ENCODE data around the gene GNG3. TPM values are rescaled to one million over a fixed set of nuclear protein-coding genes. Genes with fewer than 3 reads are reported as not detected.

Gene GNG3
- total RNA-seq, 2 donors from 2014 or later: not detected

DNA sequence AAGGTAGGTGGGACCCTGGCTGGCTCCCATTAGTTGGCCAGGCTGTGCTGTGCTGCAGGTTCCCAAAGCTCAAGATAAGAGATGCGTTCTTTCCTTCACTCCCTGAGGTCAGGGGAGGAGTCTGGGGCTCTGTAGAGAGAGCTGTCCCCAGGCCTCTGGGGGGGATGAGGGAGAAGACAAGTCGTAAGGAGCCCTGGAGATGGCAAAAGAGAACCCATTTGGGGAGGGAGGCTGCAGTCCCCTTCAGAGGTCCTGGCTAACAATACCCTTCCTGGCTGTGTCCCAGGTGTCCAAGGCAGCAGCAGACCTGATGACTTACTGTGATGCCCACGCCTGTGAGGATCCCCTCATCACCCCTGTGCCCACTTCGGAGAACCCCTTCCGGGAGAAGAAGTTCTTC lies 916 bp downstream of the GNG3 start:
- 47% methylated on average over 5 of the region's 5 CpGs for WGBS
- intact Hi-C loops (cut with DNase I): loop anchor here (5.0 kb wide), 1 partner anchor 106 kb away; the partner anchor contains the start of gene MTA2
- Histone ChIP-seq H3K27me3 (replicated peaks; ENCODE audit: insufficient read depth) (no peaks in the 10 kb centered on the region), H3K27ac (peak overlapping the region; percentile 94 to 96), H3K4me3 (peak overlapping the region; percentile 35 to 50), H3K36me3 (no peaks in the 10 kb centered on the region), H3K4me1 (replicated peaks) (peaks cover 14% of the 10 kb centered on the region), H3K9me3 (no peaks in the 10 kb centered on the region)
- DNase-seq (ENCODE audit: low spot score): no peak
- TF ChIP-seq POLR2AphosphoS5 (IDR thresholded peaks at IDR 0.05): no peak
- TF ChIP-seq, protein P1, sequence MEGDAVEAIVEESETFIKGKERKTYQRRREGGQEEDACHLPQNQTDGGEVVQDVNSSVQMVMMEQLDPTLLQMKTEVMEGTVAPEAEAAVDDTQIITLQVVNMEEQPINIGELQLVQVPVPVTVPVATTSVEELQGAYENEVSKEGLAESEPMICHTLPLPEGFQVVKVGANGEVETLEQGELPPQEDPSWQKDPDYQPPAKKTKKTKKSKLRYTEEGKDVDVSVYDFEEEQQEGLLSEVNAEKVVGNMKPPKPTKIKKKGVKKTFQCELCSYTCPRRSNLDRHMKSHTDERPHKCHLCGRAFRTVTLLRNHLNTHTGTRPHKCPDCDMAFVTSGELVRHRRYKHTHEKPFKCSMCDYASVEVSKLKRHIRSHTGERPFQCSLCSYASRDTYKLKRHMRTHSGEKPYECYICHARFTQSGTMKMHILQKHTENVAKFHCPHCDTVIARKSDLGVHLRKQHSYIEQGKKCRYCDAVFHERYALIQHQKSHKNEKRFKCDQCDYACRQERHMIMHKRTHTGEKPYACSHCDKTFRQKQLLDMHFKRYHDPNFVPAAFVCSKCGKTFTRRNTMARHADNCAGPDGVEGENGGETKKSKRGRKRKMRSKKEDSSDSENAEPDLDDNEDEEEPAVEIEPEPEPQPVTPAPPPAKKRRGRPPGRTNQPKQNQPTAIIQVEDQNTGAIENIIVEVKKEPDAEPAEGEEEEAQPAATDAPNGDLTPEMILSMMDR (IDR thresholded peaks at IDR 0.05): no peak
- no peak for TF ChIP-seq POLR2A (IDR thresholded peaks at IDR 0.05)

DNA sequence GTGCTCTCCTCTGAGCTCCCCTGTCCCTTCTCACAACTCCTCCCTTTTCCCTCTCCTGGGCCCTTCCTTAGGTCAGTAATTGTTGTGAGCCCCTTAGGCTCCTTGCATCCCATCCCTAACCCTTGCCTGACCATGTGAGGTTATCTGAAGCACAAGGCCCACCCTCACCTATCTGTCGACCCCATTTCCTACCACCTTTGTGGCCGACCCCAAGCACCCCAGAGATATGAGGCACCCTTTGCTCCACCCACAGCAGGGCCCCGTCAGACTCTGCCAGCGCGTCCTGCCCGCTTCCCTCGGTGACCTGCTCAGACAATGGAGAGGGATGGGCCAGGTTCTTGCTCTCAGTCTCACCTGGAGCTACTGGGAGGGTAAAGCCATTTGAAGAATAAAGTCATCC lies 1.3 kb downstream of the GNG3 start:
- Histone ChIP-seq H3K27ac (peak overlapping the region; percentile 94 to 96), H3K4me1 (replicated peaks) (peaks cover 14% of the 10 kb centered on the region), H3K36me3 (peaks cover 0 to 2% of the 10 kb centered on the region in 2 donors), H3K27me3 (replicated peaks; ENCODE audit: insufficient read depth) (no peaks in the 10 kb centered on the region), H3K4me3 (peak overlapping the region; percentile 35 to 50), H3K9me3 (no peaks in the 10 kb centered on the region)
- intact Hi-C loops (cut with DNase I): loop anchor here (5.0 kb wide), 1 partner anchor 106 kb away; the partner anchor contains the start of gene MTA2
- 3% methylated on average over 7 of the region's 7 CpGs for WGBS
- TF ChIP-seq, protein P1 (IDR thresholded peaks at IDR 0.05): no peak
- DNase-seq (ENCODE audit: low spot score): peak; percentile 19

DNA sequence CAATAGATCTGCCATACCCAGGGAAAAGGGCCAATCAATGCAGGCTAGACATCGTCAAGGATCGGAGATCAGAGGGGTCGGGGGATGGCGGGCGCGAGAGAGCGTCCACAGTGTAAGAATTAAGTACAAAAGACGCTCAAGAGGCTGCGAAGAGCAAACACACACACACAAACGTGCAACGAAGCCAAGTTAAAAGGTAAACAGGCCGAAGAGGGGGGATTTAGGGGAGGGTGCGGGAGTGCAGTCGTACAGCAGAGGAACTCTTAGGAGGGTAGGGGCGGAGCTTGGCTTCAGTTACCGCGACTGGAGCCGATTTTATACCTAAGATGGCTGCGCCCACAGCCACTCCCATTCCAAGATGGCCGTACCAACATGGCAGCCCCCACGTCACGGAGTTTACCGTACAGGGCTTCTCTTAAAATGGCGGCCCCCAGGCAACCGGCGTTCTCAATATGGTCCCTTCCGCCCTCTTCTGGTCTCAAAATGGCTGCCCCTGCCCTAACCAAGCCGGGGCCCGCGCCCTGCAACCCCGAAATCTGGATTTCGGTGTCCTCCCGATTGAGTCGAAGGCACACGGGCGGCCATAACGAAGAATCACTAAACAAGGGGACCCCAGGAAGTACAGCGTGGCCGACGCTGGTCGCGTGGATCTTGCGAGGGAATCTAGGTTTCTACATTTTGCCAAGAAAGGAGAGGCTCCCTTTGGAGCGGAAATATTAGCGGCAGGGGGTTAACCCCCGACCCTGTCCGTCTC lies 1.9 kb downstream of the GNG3 start:
- Histone ChIP-seq H3K36me3 (peaks cover 0 to 8% of the 10 kb centered on the region in 2 donors), H3K4me1 (replicated peaks) (peaks cover 14% of the 10 kb centered on the region), H3K27ac (peak overlapping the region; percentile 94 to 96), H3K27me3 (replicated peaks; ENCODE audit: insufficient read depth) (no peaks in the 10 kb centered on the region), H3K9me3 (no peaks in the 10 kb centered on the region), H3K4me3 (peak overlapping the region; percentile 35 to 50)
- intact Hi-C loops (cut with DNase I): loop anchor here (5.0 kb wide), 1 partner anchor 107 kb away; the partner anchor contains the start of gene MTA2
- TF ChIP-seq, protein P1 (IDR thresholded peaks at IDR 0.05): peak in 3 of 4 experiments; percentile 21 to 30 (median 23)
- peak; percentile 97 for TF ChIP-seq POLR2AphosphoS5 (IDR thresholded peaks at IDR 0.05)
- peak; percentile 73 for TF ChIP-seq POLR2A (IDR thresholded peaks at IDR 0.05)
- WGBS: 2% methylated on average over 47 of the region's 47 CpGs
- peak; percentile 97 for DNase-seq (ENCODE audit: low spot score)

DNA sequence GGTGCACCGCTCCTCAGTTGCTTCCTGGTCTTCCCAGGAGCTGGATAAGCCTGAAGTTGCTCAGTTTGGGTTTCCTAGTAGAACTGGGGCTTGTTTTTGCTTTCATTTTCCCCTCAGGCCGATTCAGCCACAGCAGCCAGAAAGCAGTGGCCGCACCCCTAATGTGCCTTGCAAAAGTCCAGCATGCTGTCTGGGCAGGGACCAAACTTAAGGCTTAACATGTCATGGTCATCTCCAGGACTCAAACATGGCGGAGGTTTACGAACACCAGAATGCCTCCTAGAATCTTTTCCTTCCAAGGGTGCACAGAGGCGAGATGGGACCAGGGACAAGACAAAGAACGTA lies 2.5 kb downstream of the GNG3 start:
- Histone ChIP-seq H3K9me3 (no peaks in the 10 kb centered on the region), H3K27me3 (replicated peaks; ENCODE audit: insufficient read depth) (no peaks in the 10 kb centered on the region), H3K36me3 (peaks cover 0 to 10% of the 10 kb centered on the region in 2 donors), H3K4me1 (replicated peaks) (peaks cover 14% of the 10 kb centered on the region), H3K27ac (peak overlapping the region; percentile 94 to 96), H3K4me3 (peak overlapping the region; percentile 35 to 50)
- WGBS: 67% methylated on average over 7 of the region's 7 CpGs
- no peak for DNase-seq (ENCODE audit: low spot score)
- intact Hi-C loops (cut with DNase I): no loop called here
- TF ChIP-seq POLR2AphosphoS5 (IDR thresholded peaks at IDR 0.05): no peak
- TF ChIP-seq, protein P1 (IDR thresholded peaks at IDR 0.05): no peak
- no peak for TF ChIP-seq POLR2A (IDR thresholded peaks at IDR 0.05)

All from prostate gland (tissue), 2 donors.